ENCODE data around the gene CAPN13. TPM values are rescaled to one million over a fixed set of nuclear protein-coding genes. Genes with fewer than 3 reads are reported as not detected.

CAPN13 gene
- total RNA-seq, result not detected
- polyA plus RNA-seq, result not detected

DNA sequence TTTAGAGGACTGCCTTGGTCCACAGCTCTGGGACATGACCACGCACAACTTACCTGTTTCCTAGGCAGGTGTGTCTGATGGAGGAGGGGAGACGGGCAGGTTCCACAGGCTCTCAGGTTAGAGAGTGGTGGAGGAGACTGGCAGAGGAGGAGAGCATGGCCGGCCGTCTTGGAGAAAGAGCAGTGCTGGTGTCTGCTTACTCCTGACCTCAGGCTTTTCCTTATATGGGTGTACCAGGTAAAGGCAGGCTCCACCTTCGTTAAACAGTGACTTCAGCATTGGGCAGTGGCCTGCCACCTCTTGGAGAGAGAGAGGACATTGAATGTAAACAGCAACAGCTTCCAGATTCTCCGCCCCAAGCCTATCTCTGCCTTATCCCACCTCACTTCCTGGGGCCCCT is at the start of gene CAPN13:
Gene CAPN13, minus strand, starts transcription at position 198 of the 400 bp plus-strand sequence. CDS start 20,121 bp downstream, outside the sequence.
- ChIA-PET POLR2A (ENCODE audit: partially characterized antibody) (no interaction called here), CTCF (ENCODE audit: partially characterized antibody) (no interaction called here)
- H3K36me3 Mint-ChIP-seq, result no peaks in the 10 kb centered on the region
- no peaks in the 10 kb centered on the region for H3K4me1 Mint-ChIP-seq
- Histone ChIP-seq H3K27me3 (ENCODE audit: insufficient read depth, low read length) (no peaks in the 10 kb centered on the region), H3K4me3 (ENCODE audit: low read length in 2 of 2) (no peak within 1 kb of the TSS), H3K27ac (ENCODE audit: low read depth, low read length) (no peak within 1 kb of the TSS), H3K36me3 (ENCODE audit: insufficient read depth, low read length) (no peaks in the 10 kb centered on the region), H3K4me1 (ENCODE audit: insufficient read depth, low read length) (no peaks in the 10 kb centered on the region), H3K9me3 (ENCODE audit: control insufficient read depth in 1 of 2, low read length in 2 of 2) (no peaks in the 10 kb centered on the region)
- no peaks in the 10 kb centered on the region for H3K9me3 Mint-ChIP-seq
- intact Hi-C loops (cut with micrococcal nuclease), result no loop called here
- no peak within 1 kb of the TSS for H3K27ac Mint-ChIP-seq
- no peak for DNase-seq
- H3K27me3 Mint-ChIP-seq, result peaks cover 9 to 17% of the 10 kb centered on the region in 2 donors
- no peak within 1 kb of the TSS for H3K4me3 Mint-ChIP-seq

DNA sequence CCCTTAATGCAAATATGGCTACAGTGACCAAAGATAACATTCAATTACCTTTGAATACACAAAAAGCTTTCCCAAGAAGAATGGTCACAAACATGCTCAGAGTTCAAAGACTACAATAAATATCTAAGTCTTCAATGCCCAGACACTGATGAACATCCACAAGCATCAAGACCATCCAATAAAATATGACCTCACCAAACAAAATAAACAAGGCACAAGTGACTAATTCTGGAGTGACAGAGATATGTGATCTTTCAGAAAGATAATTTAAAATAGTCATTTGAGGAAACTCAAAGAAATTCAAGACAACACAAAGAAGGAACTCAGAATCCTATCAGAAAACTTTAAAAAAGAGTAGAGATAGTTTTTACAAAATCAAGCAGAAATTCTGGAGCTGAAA is 40.6 kb upstream of the CAPN13 start:
- ChIA-PET CTCF (ENCODE audit: partially characterized antibody) (no interaction called here), POLR2A (ENCODE audit: partially characterized antibody) (no interaction called here)

GRCh38 chr2:30847329-30847728 is 40.1 kb upstream of the CAPN13 start:
- no peaks in the 10 kb centered on the region for H3K9me3 ChIP-seq (ENCODE audit: control insufficient read depth in 1 of 2, low read length in 2 of 2)
- peaks cover 7 to 18% of the 10 kb centered on the region in 2 donors for H3K27me3 Mint-ChIP-seq
- H3K4me1 ChIP-seq (ENCODE audit: insufficient read depth, low read length), result no peaks in the 10 kb centered on the region
- DNase-seq, result no peak
- H3K36me3 ChIP-seq (ENCODE audit: insufficient read depth, low read length), result no peaks in the 10 kb centered on the region
- no peaks in the 10 kb centered on the region for H3K4me1 Mint-ChIP-seq
- POLR2A ChIA-PET (ENCODE audit: partially characterized antibody), result no interaction called here
- H3K36me3 Mint-ChIP-seq, result no peaks in the 10 kb centered on the region
- no peak overlapping the region for H3K4me3 ChIP-seq (ENCODE audit: low read length in 2 of 2)
- CTCF ChIA-PET (ENCODE audit: partially characterized antibody), result no interaction called here
- no peaks in the 10 kb centered on the region for H3K27me3 ChIP-seq (ENCODE audit: insufficient read depth, low read length)
- no peak overlapping the region for H3K4me3 Mint-ChIP-seq
- intact Hi-C loops (cut with micrococcal nuclease), result no loop called here
- H3K9me3 Mint-ChIP-seq, result peaks cover 0 to 34% (median 17%) of the 10 kb centered on the region in 8 donors
- H3K27ac Mint-ChIP-seq, result no peak overlapping the region
- H3K27ac ChIP-seq (ENCODE audit: low read depth, low read length), result no peak overlapping the region

More for the DNA sequence above, 40.6 kb upstream of the CAPN13 start:
- Histone ChIP-seq H3K9me3 (ENCODE audit: control insufficient read depth in 1 of 2, low read length in 2 of 2) (no peaks in the 10 kb centered on the region), H3K4me1 (ENCODE audit: insufficient read depth, low read length) (no peaks in the 10 kb centered on the region), H3K27ac (ENCODE audit: low read depth, low read length) (no peak overlapping the region), H3K4me3 (ENCODE audit: low read length in 2 of 2) (no peak overlapping the region), H3K36me3 (ENCODE audit: insufficient read depth, low read length) (no peaks in the 10 kb centered on the region), H3K27me3 (ENCODE audit: insufficient read depth, low read length) (no peaks in the 10 kb centered on the region)
- DNase-seq, result no peak
- H3K27me3 Mint-ChIP-seq, result peaks cover 7 to 18% of the 10 kb centered on the region in 2 donors
- no peak overlapping the region for H3K4me3 Mint-ChIP-seq
- H3K9me3 Mint-ChIP-seq, result peaks cover 0 to 34% (median 18%) of the 10 kb centered on the region in 8 donors
- intact Hi-C loops (cut with micrococcal nuclease), result no loop called here
- H3K36me3 Mint-ChIP-seq, result no peaks in the 10 kb centered on the region
- no peaks in the 10 kb centered on the region for H3K4me1 Mint-ChIP-seq
- H3K27ac Mint-ChIP-seq, result no peak overlapping the region

GRCh38 chr2:30828586-30828985 is 21.3 kb upstream of the CAPN13 start:
- intact Hi-C loops (cut with micrococcal nuclease), result no loop called here
- CTCF ChIA-PET (ENCODE audit: partially characterized antibody), result no interaction called here
- Mint-ChIP-seq H3K36me3 (peaks cover 0 to 4% of the 10 kb centered on the region in 2 donors), H3K27ac (no peak overlapping the region), H3K4me3 (no peak overlapping the region), H3K27me3 (peaks cover 0 to 2% of the 10 kb centered on the region in 2 donors), H3K4me1 (no peaks in the 10 kb centered on the region), H3K9me3 (peaks cover 2 to 14% (median 8%) of the 10 kb centered on the region in 8 donors)
- Histone ChIP-seq H3K4me3 (ENCODE audit: low read length in 2 of 2) (no peak overlapping the region), H3K27me3 (ENCODE audit: insufficient read depth, low read length) (peaks cover 4% of the 10 kb centered on the region), H3K4me1 (ENCODE audit: insufficient read depth, low read length) (no peaks in the 10 kb centered on the region), H3K9me3 (ENCODE audit: control insufficient read depth in 1 of 2, low read length in 2 of 2) (no peaks in the 10 kb centered on the region), H3K27ac (ENCODE audit: low read depth, low read length) (no peak overlapping the region), H3K36me3 (ENCODE audit: insufficient read depth, low read length) (no peaks in the 10 kb centered on the region)
- no peak for DNase-seq
- POLR2A ChIA-PET (ENCODE audit: partially characterized antibody), result no interaction called here

DNA sequence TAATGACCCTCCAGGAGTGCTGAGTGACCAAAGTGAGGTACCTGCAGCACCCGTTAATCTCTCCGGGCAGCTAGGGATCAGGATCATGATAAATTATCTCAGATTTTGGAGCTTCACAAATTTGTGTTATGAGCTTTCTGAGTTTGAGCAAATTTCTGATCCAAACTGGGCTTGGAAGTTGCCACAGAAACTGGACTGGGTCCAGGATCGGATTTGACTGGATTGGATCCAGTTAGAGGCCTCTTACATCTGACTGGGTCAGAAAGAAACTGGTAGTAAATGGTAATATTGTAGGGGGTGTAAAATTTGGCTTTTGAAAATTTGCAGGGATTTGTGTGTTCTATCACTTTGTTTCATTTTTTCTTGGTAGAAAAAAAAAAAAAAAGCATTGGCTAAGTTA is 19.7 kb upstream of the CAPN13 start:
- H3K27ac Mint-ChIP-seq, result no peak overlapping the region
- H3K4me3 Mint-ChIP-seq, result no peak overlapping the region
- Histone ChIP-seq H3K4me3 (ENCODE audit: low read length in 2 of 2) (no peak overlapping the region), H3K36me3 (ENCODE audit: insufficient read depth, low read length) (no peaks in the 10 kb centered on the region), H3K4me1 (ENCODE audit: insufficient read depth, low read length) (no peaks in the 10 kb centered on the region), H3K27ac (ENCODE audit: low read depth, low read length) (no peak overlapping the region), H3K27me3 (ENCODE audit: insufficient read depth, low read length) (no peaks in the 10 kb centered on the region), H3K9me3 (ENCODE audit: control insufficient read depth in 1 of 2, low read length in 2 of 2) (no peaks in the 10 kb centered on the region)
- CTCF ChIA-PET (ENCODE audit: partially characterized antibody), result no interaction called here
- H3K27me3 Mint-ChIP-seq, result peaks cover 0 to 3% of the 10 kb centered on the region in 2 donors
- POLR2A ChIA-PET (ENCODE audit: partially characterized antibody), result no interaction called here
- peaks cover 2 to 14% (median 8%) of the 10 kb centered on the region in 8 donors for H3K9me3 Mint-ChIP-seq
- H3K4me1 Mint-ChIP-seq, result no peaks in the 10 kb centered on the region
- intact Hi-C loops (cut with micrococcal nuclease), result no loop called here
- peaks cover 0 to 4% of the 10 kb centered on the region in 2 donors for H3K36me3 Mint-ChIP-seq
- no peak for DNase-seq

DNA sequence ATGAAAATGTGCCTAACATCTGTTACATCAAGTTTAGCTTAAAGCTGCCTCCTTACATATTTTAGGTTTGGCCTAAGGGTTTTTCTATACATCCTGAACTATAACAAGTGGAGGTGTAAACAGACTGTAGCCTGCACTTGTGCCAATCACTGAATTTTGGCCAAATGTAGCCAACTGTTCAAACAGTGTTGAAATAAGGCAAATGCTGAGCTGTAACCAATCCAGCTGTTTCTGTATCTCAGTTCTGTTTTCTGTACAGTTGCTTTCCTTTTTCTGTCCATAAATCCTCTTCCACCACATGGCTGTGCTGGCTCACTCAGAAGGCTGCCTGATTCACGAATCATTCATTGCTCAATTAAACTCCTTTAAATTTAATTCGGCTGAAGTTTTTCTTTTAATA is 19.2 kb upstream of the CAPN13 start:
- Mint-ChIP-seq H3K4me3 (no peak overlapping the region), H3K4me1 (no peaks in the 10 kb centered on the region), H3K36me3 (peaks cover 0 to 4% of the 10 kb centered on the region in 2 donors), H3K27ac (no peak overlapping the region), H3K27me3 (peaks cover 0 to 3% of the 10 kb centered on the region in 2 donors), H3K9me3 (peaks cover 2 to 14% (median 8%) of the 10 kb centered on the region in 8 donors)
- Histone ChIP-seq H3K4me3 (ENCODE audit: low read length in 2 of 2) (no peak overlapping the region), H3K4me1 (ENCODE audit: insufficient read depth, low read length) (no peaks in the 10 kb centered on the region), H3K27ac (ENCODE audit: low read depth, low read length) (no peak overlapping the region), H3K27me3 (ENCODE audit: insufficient read depth, low read length) (no peaks in the 10 kb centered on the region), H3K9me3 (ENCODE audit: control insufficient read depth in 1 of 2, low read length in 2 of 2) (no peaks in the 10 kb centered on the region), H3K36me3 (ENCODE audit: insufficient read depth, low read length) (no peaks in the 10 kb centered on the region)
- ChIA-PET CTCF (ENCODE audit: partially characterized antibody) (no interaction called here), POLR2A (ENCODE audit: partially characterized antibody) (no interaction called here)
- intact Hi-C loops (cut with micrococcal nuclease), result no loop called here
- DNase-seq, result no peak

DNA sequence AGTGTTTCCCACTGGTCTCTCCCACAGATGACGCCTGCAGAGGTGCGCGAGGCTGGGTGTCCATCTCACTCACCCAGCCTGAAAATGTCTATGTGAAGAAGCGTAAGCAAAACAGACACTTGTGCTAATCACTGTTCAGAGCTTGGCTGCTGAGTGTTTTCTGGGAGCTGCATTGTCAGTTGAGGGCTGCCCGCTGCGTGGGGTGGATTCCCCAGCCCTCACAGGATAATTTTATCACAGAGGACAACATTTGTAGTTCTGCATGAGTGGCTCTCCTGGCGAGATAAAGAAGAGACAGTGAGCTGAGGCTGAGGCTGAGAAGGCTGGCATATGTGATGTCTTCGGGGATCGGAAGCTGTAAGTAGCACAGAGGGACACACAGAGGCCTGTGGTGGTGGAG is 16.2 kb upstream of the CAPN13 start:
- no peak for DNase-seq
- Histone ChIP-seq H3K4me3 (ENCODE audit: low read length in 2 of 2) (no peak overlapping the region), H3K27me3 (ENCODE audit: insufficient read depth, low read length) (no peaks in the 10 kb centered on the region), H3K36me3 (ENCODE audit: insufficient read depth, low read length) (no peaks in the 10 kb centered on the region), H3K4me1 (ENCODE audit: insufficient read depth, low read length) (no peaks in the 10 kb centered on the region), H3K9me3 (ENCODE audit: control insufficient read depth in 1 of 2, low read length in 2 of 2) (no peaks in the 10 kb centered on the region), H3K27ac (ENCODE audit: low read depth, low read length) (no peak overlapping the region)
- no peak overlapping the region for H3K4me3 Mint-ChIP-seq
- H3K36me3 Mint-ChIP-seq, result no peaks in the 10 kb centered on the region
- intact Hi-C loops (cut with micrococcal nuclease), result no loop called here
- H3K27me3 Mint-ChIP-seq, result peaks cover 0 to 2% of the 10 kb centered on the region in 2 donors
- ChIA-PET POLR2A (ENCODE audit: partially characterized antibody) (no interaction called here), CTCF (ENCODE audit: partially characterized antibody) (no interaction called here)
- H3K4me1 Mint-ChIP-seq, result no peaks in the 10 kb centered on the region
- H3K27ac Mint-ChIP-seq, result no peak overlapping the region
- peaks cover 0 to 4% (median under 1%) of the 10 kb centered on the region in 8 donors for H3K9me3 Mint-ChIP-seq

DNA sequence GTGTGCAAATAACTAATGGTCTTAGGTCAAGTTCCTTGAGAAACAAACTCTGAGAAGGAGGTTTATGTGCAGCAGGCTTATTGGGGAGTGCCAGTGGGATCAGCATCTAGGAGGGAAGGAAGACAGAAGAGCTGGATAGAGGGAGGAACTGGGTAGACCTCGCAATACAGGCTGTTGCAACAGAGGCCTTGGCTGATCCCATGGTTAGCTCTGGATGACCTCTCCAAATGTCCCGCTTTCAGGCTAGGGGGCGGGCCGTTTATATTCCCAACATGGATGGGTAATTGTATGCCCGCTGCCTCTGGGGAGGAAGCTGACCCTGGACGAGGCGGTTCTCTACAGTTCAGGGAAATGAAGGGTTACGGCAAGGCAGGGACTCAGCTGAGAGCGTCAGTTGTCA is 14.7 kb upstream of the CAPN13 start:
- intact Hi-C loops (cut with micrococcal nuclease), result no loop called here
- POLR2A ChIA-PET (ENCODE audit: partially characterized antibody), result no interaction called here
- Mint-ChIP-seq H3K4me3 (no peak overlapping the region), H3K4me1 (no peaks in the 10 kb centered on the region), H3K9me3 (peaks cover 0 to 4% (median under 1%) of the 10 kb centered on the region in 8 donors), H3K27ac (no peak overlapping the region), H3K27me3 (peaks cover 0 to 2% of the 10 kb centered on the region in 2 donors), H3K36me3 (no peaks in the 10 kb centered on the region)
- Histone ChIP-seq H3K4me1 (ENCODE audit: insufficient read depth, low read length) (no peaks in the 10 kb centered on the region), H3K4me3 (ENCODE audit: low read length in 2 of 2) (no peak overlapping the region), H3K27me3 (ENCODE audit: insufficient read depth, low read length) (no peaks in the 10 kb centered on the region), H3K36me3 (ENCODE audit: insufficient read depth, low read length) (no peaks in the 10 kb centered on the region), H3K27ac (ENCODE audit: low read depth, low read length) (no peak overlapping the region), H3K9me3 (ENCODE audit: control insufficient read depth in 1 of 2, low read length in 2 of 2) (no peaks in the 10 kb centered on the region)
- CTCF ChIA-PET (ENCODE audit: partially characterized antibody), result no interaction called here
- no peak for DNase-seq

All from CD4-positive, alpha-beta memory T cell (primary cell).